ENCODE measurements around the gene LRRC55. TPM values are rescaled to one million over a fixed set of nuclear protein-coding genes. Genes with fewer than 3 reads are reported as not detected.

Gene LRRC55
- total RNA-seq, 4 donors from 2014 or later = 0.14 to 0.16 TPM; not detected in 2

GRCh38 chr11:57156928-57157327 is 24.8 kb upstream of the LRRC55 start:
- Histone ChIP-seq H3K4me3 (no peak overlapping the region), H3K36me3 (no peaks in the 10 kb centered on the region), H3K27me3 (no peaks in the 10 kb centered on the region), H3K27ac (no peak overlapping the region), H3K4me1 (no peaks in the 10 kb centered on the region), H3K9me3 (no peaks in the 10 kb centered on the region)
- WGBS, 2 donors (ENCODE audit: low coverage in 1 of 2) = 90% methylated on average over 4 of the region's 4 CpGs; no CpG with 5 or more reads in 1 of the 2 donors
- intact Hi-C loops (cut with DNase I; ENCODE audit: low total_unique reads) = no loop called here
- TF ChIP-seq POLR2AphosphoS5 (IDR thresholded peaks at IDR 0.05) (no peak), CTCF (IDR thresholded peaks at IDR 0.05) (no peak), POLR2A (IDR thresholded peaks at IDR 0.05) (no peak), EP300 (IDR thresholded peaks at IDR 0.05; ENCODE audit: low read depth) (no peak)
- DNase-seq = no peak
- in situ Hi-C loops (cut with MboI; ENCODE audit: low pct_ligation_motif_present in 1 of 4, low pct_unique_long_range_greater_than_20kb in 1 of 4, low sequenced_read_pairs in 3 of 4) = no loop called here

- no peaks in the 10 kb centered on the region for H3K4me1 ChIP-seq
- in situ Hi-C loops (cut with MboI; ENCODE audit: low pct_ligation_motif_present in 1 of 4, low pct_unique_long_range_greater_than_20kb in 1 of 4, low sequenced_read_pairs in 3 of 4) (no loop called here), intact Hi-C loops (cut with DNase I; ENCODE audit: low total_unique reads) (no loop called here)
- no peaks in the 10 kb centered on the region for H3K9me3 ChIP-seq
- no peak overlapping the region for H3K27ac ChIP-seq
- H3K36me3 ChIP-seq = no peaks in the 10 kb centered on the region
- WGBS, 2 donors (ENCODE audit: low coverage in 1 of 2) = 56 to 65% methylated on average over 3 of the region's 3 CpGs
- H3K27me3 ChIP-seq = no peaks in the 10 kb centered on the region
- TF ChIP-seq CTCF (IDR thresholded peaks at IDR 0.05) (no peak), EP300 (IDR thresholded peaks at IDR 0.05; ENCODE audit: low read depth) (no peak), POLR2AphosphoS5 (IDR thresholded peaks at IDR 0.05) (no peak), POLR2A (IDR thresholded peaks at IDR 0.05) (no peak)
- no peak overlapping the region for H3K4me3 ChIP-seq
- no peak for DNase-seq
These were observed 24.1 kb upstream of the LRRC55 start for GRCh38 chr11:57157624-57158023.

GRCh38 chr11:57158180-57158579 is 23.6 kb upstream of the LRRC55 start:
- TF ChIP-seq CTCF (IDR thresholded peaks at IDR 0.05) (no peak), POLR2A (IDR thresholded peaks at IDR 0.05) (no peak), POLR2AphosphoS5 (IDR thresholded peaks at IDR 0.05) (no peak), EP300 (IDR thresholded peaks at IDR 0.05; ENCODE audit: low read depth) (no peak)
- Histone ChIP-seq H3K36me3 (no peaks in the 10 kb centered on the region), H3K4me1 (no peaks in the 10 kb centered on the region), H3K27me3 (no peaks in the 10 kb centered on the region), H3K27ac (no peak overlapping the region), H3K9me3 (no peaks in the 10 kb centered on the region), H3K4me3 (no peak overlapping the region)
- DNase-seq = no peak
- intact Hi-C loops (cut with DNase I; ENCODE audit: low total_unique reads) = no loop called here
- 75 to 84% methylated on average over 3 to 5 of the region's 5 CpGs for WGBS, 2 donors (ENCODE audit: low coverage in 1 of 2)
- in situ Hi-C loops (cut with MboI; ENCODE audit: low pct_ligation_motif_present in 1 of 4, low pct_unique_long_range_greater_than_20kb in 1 of 4, low sequenced_read_pairs in 3 of 4) = no loop called here

- Histone ChIP-seq H3K9me3 (no peaks in the 10 kb centered on the region), H3K4me1 (no peaks in the 10 kb centered on the region), H3K4me3 (no peak overlapping the region), H3K36me3 (no peaks in the 10 kb centered on the region), H3K27me3 (no peaks in the 10 kb centered on the region), H3K27ac (no peak overlapping the region)
- in situ Hi-C loops (cut with MboI; ENCODE audit: low pct_ligation_motif_present in 1 of 4, low pct_unique_long_range_greater_than_20kb in 1 of 4, low sequenced_read_pairs in 3 of 4) = no loop called here
- no peak for DNase-seq
- no peak for TF ChIP-seq CTCF (IDR thresholded peaks at IDR 0.05)
- no peak for TF ChIP-seq POLR2AphosphoS5 (IDR thresholded peaks at IDR 0.05)
- no peak for TF ChIP-seq EP300 (IDR thresholded peaks at IDR 0.05; ENCODE audit: low read depth)
- TF ChIP-seq POLR2A (IDR thresholded peaks at IDR 0.05) = no peak
- intact Hi-C loops (cut with DNase I; ENCODE audit: low total_unique reads) = no loop called here
- WGBS, 2 donors (ENCODE audit: low coverage in 1 of 2) = 94 to 100% methylated on average over 1 of the region's 1 CpG
These were observed 23.2 kb upstream of the LRRC55 start for GRCh38 chr11:57158599-57158998.

All from transverse colon (tissue), 4 donors.